ENCODE data around the gene APOE.
"Not testable (repeated sequence)": the region's sequence is repeated elsewhere in the genome, so short reads cannot be mapped to it uniquely, and the experiment has no call there.

The APOE gene

DNA sequence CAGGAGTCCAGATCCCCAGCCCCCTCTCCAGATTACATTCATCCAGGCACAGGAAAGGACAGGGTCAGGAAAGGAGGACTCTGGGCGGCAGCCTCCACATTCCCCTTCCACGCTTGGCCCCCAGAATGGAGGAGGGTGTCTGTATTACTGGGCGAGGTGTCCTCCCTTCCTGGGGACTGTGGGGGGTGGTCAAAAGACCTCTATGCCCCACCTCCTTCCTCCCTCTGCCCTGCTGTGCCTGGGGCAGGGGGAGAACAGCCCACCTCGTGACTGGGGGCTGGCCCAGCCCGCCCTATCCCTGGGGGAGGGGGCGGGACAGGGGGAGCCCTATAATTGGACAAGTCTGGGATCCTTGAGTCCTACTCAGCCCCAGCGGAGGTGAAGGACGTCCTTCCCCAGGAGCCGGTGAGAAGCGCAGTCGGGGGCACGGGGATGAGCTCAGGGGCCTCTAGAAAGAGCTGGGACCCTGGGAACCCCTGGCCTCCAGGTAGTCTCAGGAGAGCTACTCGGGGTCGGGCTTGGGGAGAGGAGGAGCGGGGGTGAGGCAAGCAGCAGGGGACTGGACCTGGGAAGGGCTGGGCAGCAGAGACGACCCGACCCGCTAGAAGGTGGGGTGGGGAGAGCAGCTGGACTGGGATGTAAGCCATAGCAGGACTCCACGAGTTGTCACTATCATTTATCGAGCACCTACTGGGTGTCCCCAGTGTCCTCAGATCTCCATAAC is at the start of gene APOE:
APOE (plus strand) TSS at position 360 of the 724 bp plus-strand sequence. CDS start 829 bp downstream, outside the sequence.
- Mint-ChIP-seq H3K9me3 (no peaks in the 10 kb centered on the region), H3K36me3 (ENCODE audit: low read depth) (peaks cover 3% of the 10 kb centered on the region), H3K4me3 (peak within 1 kb of the TSS; percentile 80 to 86 (median 84)), H3K27me3 (ENCODE audit: low read depth) (peaks cover 4% of the 10 kb centered on the region), H3K27ac (peak within 1 kb of the TSS; percentile 49 to 89 (median 73)), H3K4me1 (peaks cover 19% of the 10 kb centered on the region)
- TF ChIP-seq, protein P1, sequence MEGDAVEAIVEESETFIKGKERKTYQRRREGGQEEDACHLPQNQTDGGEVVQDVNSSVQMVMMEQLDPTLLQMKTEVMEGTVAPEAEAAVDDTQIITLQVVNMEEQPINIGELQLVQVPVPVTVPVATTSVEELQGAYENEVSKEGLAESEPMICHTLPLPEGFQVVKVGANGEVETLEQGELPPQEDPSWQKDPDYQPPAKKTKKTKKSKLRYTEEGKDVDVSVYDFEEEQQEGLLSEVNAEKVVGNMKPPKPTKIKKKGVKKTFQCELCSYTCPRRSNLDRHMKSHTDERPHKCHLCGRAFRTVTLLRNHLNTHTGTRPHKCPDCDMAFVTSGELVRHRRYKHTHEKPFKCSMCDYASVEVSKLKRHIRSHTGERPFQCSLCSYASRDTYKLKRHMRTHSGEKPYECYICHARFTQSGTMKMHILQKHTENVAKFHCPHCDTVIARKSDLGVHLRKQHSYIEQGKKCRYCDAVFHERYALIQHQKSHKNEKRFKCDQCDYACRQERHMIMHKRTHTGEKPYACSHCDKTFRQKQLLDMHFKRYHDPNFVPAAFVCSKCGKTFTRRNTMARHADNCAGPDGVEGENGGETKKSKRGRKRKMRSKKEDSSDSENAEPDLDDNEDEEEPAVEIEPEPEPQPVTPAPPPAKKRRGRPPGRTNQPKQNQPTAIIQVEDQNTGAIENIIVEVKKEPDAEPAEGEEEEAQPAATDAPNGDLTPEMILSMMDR (IDR thresholded peaks at IDR 0.05; ENCODE audit: unreplicated experiment in 3 of 3), result no peak

- Mint-ChIP-seq H3K27me3 (ENCODE audit: low read depth) (no peaks in the 10 kb centered on the region), H3K9me3 (no peaks in the 10 kb centered on the region), H3K4me1 (peaks cover 19% of the 10 kb centered on the region), H3K4me3 (peak overlapping the region in 2 of 3 experiments; percentile 8 to 41), H3K36me3 (ENCODE audit: low read depth) (peaks cover 43% of the 10 kb centered on the region), H3K27ac (peak overlapping the region; percentile 79 to 80 (median 79))
- TF ChIP-seq, protein P1 (IDR thresholded peaks at IDR 0.05; ENCODE audit: unreplicated experiment in 3 of 3), result no peak
These were observed 49.0 kb upstream of the APOE start for GRCh38 chr19:44856421-44857083.

DNA sequence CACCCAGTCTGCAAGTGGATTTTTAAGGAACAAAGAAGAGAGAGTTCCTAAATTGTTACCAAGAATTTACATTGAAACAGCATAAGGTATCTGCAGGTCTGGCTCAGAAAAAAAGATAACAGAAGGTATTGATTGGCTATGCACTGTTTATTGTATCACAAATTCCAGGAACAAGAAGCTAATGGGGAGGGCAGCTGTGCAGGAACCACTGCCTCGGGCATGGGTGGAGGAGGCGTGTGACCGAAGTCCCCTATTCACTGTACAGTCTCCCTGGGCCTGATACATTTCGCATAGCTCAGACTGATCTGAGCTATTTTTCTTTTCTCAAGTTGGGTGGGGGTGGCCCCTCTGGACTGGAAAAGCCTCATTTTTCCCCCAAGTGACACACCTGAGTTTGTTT is 47.8 kb upstream of the APOE start:
- H3K4me1 Mint-ChIP-seq, result peaks cover 15% of the 10 kb centered on the region
- H3K27ac Mint-ChIP-seq, result peak overlapping the region in 2 of 3 experiments; percentile 27 to 31
- TF ChIP-seq, protein P1 (IDR thresholded peaks at IDR 0.05; ENCODE audit: unreplicated experiment in 3 of 3), result no peak
- no peaks in the 10 kb centered on the region for H3K9me3 Mint-ChIP-seq
- H3K27me3 Mint-ChIP-seq (ENCODE audit: low read depth), result no peaks in the 10 kb centered on the region
- H3K36me3 Mint-ChIP-seq (ENCODE audit: low read depth), result peaks cover 42% of the 10 kb centered on the region
- H3K4me3 Mint-ChIP-seq, result no peak overlapping the region

DNA sequence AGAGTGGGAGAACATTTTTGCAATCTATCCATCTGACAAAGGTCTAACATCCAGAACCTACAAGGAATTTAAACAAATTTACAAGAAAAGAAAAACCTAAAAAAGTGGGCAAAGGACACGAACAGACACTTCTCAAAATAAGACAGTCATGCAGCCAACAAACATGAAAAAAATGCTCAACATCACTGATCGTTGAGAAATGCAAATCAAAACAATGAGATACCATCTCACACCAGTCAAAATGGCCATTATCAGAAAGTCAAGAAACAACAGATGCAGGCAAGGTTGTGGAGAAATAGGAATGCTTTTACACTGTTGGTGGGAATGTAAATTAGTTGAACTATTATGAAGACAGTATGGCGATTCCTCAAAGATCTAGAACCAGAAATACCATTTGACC is 44.0 kb upstream of the APOE start:
- peaks cover 53% of the 10 kb centered on the region for H3K36me3 Mint-ChIP-seq (ENCODE audit: low read depth)
- not testable (repeated sequence) for H3K27me3 Mint-ChIP-seq (ENCODE audit: low read depth); H3K9me3 Mint-ChIP-seq; H3K4me3 Mint-ChIP-seq; H3K4me1 Mint-ChIP-seq
- H3K27ac Mint-ChIP-seq, result peak overlapping the region in 1 of 3 experiments; percentile 12

DNA sequence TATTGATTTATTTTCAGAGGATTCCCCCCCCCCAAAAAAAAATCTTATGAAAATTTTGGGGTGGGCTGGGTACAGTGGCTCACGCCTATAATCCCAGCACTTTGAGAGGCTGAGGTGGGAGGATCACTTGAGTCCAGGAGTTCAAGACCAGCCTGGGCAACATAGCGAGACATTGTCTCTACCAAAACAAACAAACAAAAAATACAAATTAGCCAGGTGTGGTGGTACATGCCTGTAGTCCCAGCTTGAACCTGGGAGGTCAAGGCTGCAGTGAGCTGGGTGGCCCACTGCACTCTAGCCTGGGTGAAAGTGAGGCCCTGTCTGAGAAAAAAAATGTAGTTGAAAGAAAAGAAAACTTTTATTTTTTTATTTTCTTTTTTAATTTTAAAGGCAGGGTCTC is 41.6 kb upstream of the APOE start:
- Mint-ChIP-seq H3K27ac (no peak overlapping the region), H3K9me3 (no peaks in the 10 kb centered on the region), H3K4me3 (no peak overlapping the region), H3K27me3 (ENCODE audit: low read depth) (no peaks in the 10 kb centered on the region), H3K4me1 (peaks cover 7% of the 10 kb centered on the region), H3K36me3 (ENCODE audit: low read depth) (peaks cover 63% of the 10 kb centered on the region)
- TF ChIP-seq, protein P1 (IDR thresholded peaks at IDR 0.05; ENCODE audit: unreplicated experiment in 3 of 3), result no peak

GRCh38 chr19:44865196-44865767 is 40.3 kb upstream of the APOE start:
- Mint-ChIP-seq H3K36me3 (ENCODE audit: low read depth) (peaks cover 60% of the 10 kb centered on the region), H3K9me3 (no peaks in the 10 kb centered on the region), H3K27me3 (ENCODE audit: low read depth) (no peaks in the 10 kb centered on the region), H3K4me1 (peaks cover 7% of the 10 kb centered on the region), H3K4me3 (no peak overlapping the region), H3K27ac (no peak overlapping the region)
- TF ChIP-seq, protein P1 (IDR thresholded peaks at IDR 0.05; ENCODE audit: unreplicated experiment in 3 of 3), result no peak
